GM21423 (cell line): ENCODE results near the gene OVCH2.
A peak's percentile ranks its signal among the peaks of the same experiment; 100 is the strongest.
"Not testable (repeated sequence)": the region's sequence is repeated elsewhere in the genome, so short reads cannot be mapped to it uniquely, and the experiment has no call there.

Experiments
- ATAC-seq: cut with Tn5 transposase; IDR thresholded peaks from one replicate; pipeline ENCODE4 v1.9.1; 2021; ENCODE audit warnings: mild to moderate bottlenecking, moderate library complexity; ENCODE audit not compliant: unreplicated experiment

OVCH2 gene

GRCh38 chr11:7671347-7672215, 34.7 kb downstream of the OVCH2 start:
- ATAC-seq: peak; percentile 68

GRCh38 chr11:7670641-7671040, 35.6 kb downstream of the OVCH2 start:
- ATAC-seq: no peak

- no peak for ATAC-seq
Observed at GRCh38 chr11:7668911-7669310, 37.4 kb downstream of the OVCH2 start.

- ATAC-seq: no peak
Observed at GRCh38 chr11:7668464-7668863, 37.8 kb downstream of the OVCH2 start.

GRCh38 chr11:7667460-7667859, 38.8 kb downstream of the OVCH2 start:
- ATAC-seq: no peak

- no peak for ATAC-seq
Observed at GRCh38 chr11:7666292-7666866, 39.9 kb downstream of the OVCH2 start.

GRCh38 chr11:7665473-7666291, 40.6 kb downstream of the OVCH2 start:
- peak; percentile 99 for ATAC-seq

- no peak for ATAC-seq
Observed at GRCh38 chr11:7664867-7665266, 41.4 kb downstream of the OVCH2 start.

- ATAC-seq: not testable (repeated sequence)
Observed at GRCh38 chr11:7663531-7663930, 42.7 kb downstream of the OVCH2 start.

- ATAC-seq: no peak
Observed at GRCh38 chr11:7657306-7658025, 48.8 kb downstream of the OVCH2 start.

GRCh38 chr11:7656704-7657103, 49.6 kb downstream of the OVCH2 start:
- no peak for ATAC-seq

GRCh38 chr11:7655253-7656217, 50.7 kb downstream of the OVCH2 start:
- ATAC-seq: no peak

GRCh38 chr11:7654195-7654705, 52.0 kb downstream of the OVCH2 start:
- ATAC-seq: no peak

- ATAC-seq: no peak
Observed at GRCh38 chr11:7651700-7652099, 54.6 kb downstream of the OVCH2 start.

GRCh38 chr11:7651140-7651551, 55.1 kb downstream of the OVCH2 start:
- ATAC-seq: no peak

GRCh38 chr11:7648264-7648663, 58.0 kb downstream of the OVCH2 start:
- ATAC-seq: no peak

- no peak for ATAC-seq
Observed at GRCh38 chr11:7646866-7647265, 59.4 kb downstream of the OVCH2 start.

GRCh38 chr11:7645206-7645605, 61.1 kb downstream of the OVCH2 start:
- no peak for ATAC-seq

GRCh38 chr11:7643314-7643713, 63.0 kb downstream of the OVCH2 start:
- ATAC-seq: no peak

GRCh38 chr11:7642747-7643146, 63.5 kb downstream of the OVCH2 start:
- no peak for ATAC-seq
